Activated CD4-positive, alpha-beta T cell treated with anti-CD3 and anti-CD28 coated beads for 36 hours (primary cell): ENCODE data around the gene SLC38A11. TPM values are rescaled to one million over a fixed set of nuclear protein-coding genes. Genes with fewer than 3 reads are reported as not detected.
"Not testable (repeated sequence)": the region's sequence is repeated elsewhere in the genome, so short reads cannot be mapped to it uniquely, and the experiment has no call there.

Experiments
- ATAC-seq: fragments of 200-7000 bp; cut with Tn5 transposase; one replicate; pipeline ENCODE4 v1.10.0; 2021; ENCODE audit warnings: mild to moderate bottlenecking, moderate library complexity
- CTCF ChIA-PET: fragments of 350-600 bp; sonication (Branson Sonifier 250); formaldehyde crosslinking; loops from one replicate; lab custom pipeline; 2021; ENCODE audit warnings: antibody characterized with exemption; lab: Charles Lee
- POLR2A ChIA-PET: fragments of 350-600 bp; sonication (Branson Sonifier 250); formaldehyde crosslinking; loops from one replicate; lab custom pipeline; 2021; ENCODE audit warnings: antibody characterized with exemption, inconsistent platforms; lab: Charles Lee
- DNase-seq: peaks from one replicate; pipeline ENCODE4 v3.0.0-alpha.2; 2020
- H3K27ac Mint-ChIP-seq: one replicate; pipeline ENCODE4 v1.8.0; 2021; ENCODE audit warnings: mixed read lengths
- H3K27me3 Mint-ChIP-seq: one replicate; pipeline ENCODE4 v1.8.0; 2021; ENCODE audit warnings: mixed read lengths
- H3K36me3 Mint-ChIP-seq: one replicate; pipeline ENCODE4 v1.8.0; 2021; ENCODE audit warnings: low read depth, mixed read lengths
- H3K4me1 Mint-ChIP-seq: one replicate; pipeline ENCODE4 v1.8.0; 2021; ENCODE audit warnings: mixed read lengths
- H3K4me3 Mint-ChIP-seq: one replicate; pipeline ENCODE4 v1.8.0; 2021; ENCODE audit warnings: mild to moderate bottlenecking, moderate library complexity, mixed read lengths
- H3K9me3 Mint-ChIP-seq: one replicate; pipeline ENCODE4 v1.8.0; 2021; ENCODE audit warnings: low read depth, mixed read lengths
- intact Hi-C, 2 experiments: fragments of 100-400 bp; cut with DNase I in 1 of 2; cut with micrococcal nuclease in 1 of 2; formaldehyde crosslinking; loops; one replicate each; pipeline versions ENCODE4 v1.14.2 to v1.15.1; 2022 to 2024; cut with DNase I, micrococcal nuclease
- total RNA-seq, 2 experiments: library from RNA; stranded (reverse); gene quantifications; one replicate each; pipeline ENCODE4 v1.2.3, GENCODE V29; 2021

SLC38A11 gene, protein sequence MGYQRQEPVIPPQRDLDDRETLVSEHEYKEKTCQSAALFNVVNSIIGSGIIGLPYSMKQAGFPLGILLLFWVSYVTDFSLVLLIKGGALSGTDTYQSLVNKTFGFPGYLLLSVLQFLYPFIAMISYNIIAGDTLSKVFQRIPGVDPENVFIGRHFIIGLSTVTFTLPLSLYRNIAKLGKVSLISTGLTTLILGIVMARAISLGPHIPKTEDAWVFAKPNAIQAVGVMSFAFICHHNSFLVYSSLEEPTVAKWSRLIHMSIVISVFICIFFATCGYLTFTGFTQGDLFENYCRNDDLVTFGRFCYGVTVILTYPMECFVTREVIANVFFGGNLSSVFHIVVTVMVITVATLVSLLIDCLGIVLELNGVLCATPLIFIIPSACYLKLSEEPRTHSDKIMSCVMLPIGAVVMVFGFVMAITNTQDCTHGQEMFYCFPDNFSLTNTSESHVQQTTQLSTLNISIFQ
- not detected for total RNA-seq

DNA sequence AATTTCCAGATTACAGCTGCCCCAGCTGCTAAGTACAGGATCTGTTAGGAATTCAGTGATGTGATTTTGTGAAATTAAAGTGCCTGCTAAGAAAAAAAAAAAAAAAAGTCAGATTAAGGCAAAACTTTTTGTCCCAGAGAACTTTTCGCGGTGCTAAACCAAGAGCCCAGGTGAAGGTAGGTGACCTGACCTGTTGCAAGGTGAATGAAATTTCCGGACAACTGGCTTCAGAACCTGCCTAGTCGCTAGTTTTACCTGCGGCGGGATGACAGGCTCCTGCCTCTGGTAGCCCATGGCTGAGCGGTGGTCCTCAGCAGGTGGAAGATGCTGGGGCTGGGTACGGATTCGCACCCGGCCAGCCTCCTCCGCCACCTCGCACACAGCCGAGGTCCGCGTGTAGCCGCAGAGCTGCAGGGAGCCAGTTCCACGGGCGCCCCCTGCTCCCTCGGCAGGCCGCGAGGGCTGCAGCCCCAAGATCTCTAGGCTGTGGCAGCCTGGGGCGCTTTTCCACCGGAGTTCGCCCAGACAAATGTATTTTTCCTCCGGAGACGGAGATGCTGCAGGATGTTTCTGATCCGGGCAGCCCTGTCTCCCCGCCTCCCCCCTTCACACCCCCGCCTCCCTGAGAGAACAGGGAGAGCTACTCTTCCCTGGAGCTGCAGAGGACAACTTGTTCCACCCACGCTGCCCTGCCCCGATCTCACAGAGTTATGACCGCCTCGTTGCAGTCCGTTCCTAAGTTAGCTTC lies at the start of gene SLC38A11:
Gene SLC38A11 (minus strand): TSS at position 572 of the 748 bp plus-strand sequence. CDS start 278 bp downstream, at position 294.
- ATAC-seq, result no peak
- intact Hi-C loops, result no loop called here
- H3K27ac Mint-ChIP-seq, result no peak within 1 kb of the TSS
- POLR2A ChIA-PET, result no interaction called here
- no peaks in the 10 kb centered on the region for H3K9me3 Mint-ChIP-seq
- H3K27me3 Mint-ChIP-seq, result peaks cover 13% of the 10 kb centered on the region
- no peak for DNase-seq
- peaks cover 2% of the 10 kb centered on the region for H3K4me1 Mint-ChIP-seq
- CTCF ChIA-PET, result interaction anchor here (0.7 kb wide), 1 partner anchor 38 kb away, joined by 3 read pairs; no protein-coding TSS in a partner anchor
- H3K36me3 Mint-ChIP-seq, result no peaks in the 10 kb centered on the region
- no peak within 1 kb of the TSS for H3K4me3 Mint-ChIP-seq

DNA sequence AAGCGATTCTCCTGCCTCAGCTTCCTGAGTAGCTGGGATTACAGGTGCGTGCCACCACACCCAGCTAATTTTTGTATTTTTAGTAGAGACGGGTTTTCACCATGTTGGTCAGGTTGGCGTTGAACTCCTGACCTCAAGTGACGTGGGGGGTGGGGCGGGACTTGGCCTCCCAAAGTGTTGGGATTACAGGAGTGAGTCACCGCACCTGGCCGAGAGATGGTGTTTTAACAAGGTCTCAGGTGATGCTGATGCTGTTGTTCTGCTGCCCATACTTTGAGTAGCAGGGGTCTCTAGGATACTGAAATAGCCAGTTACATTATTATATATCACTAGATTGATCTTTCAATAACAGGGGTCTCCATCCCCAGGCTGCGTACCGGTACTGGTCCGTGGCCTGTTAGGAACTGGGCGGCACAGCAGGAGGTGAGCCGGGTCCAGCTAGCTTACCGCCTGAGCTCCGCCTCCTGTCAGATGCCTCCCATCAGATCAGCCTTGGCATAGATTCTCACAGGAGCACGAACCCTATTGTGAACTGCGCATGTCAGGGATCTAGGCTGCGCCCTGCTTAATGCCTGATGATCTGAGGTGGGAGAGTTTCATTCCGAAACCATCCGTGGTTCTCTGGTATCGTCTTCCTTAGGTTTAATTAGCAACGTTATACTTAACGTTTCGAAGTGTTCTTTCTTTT lies 48.3 kb upstream of the SLC38A11 start:
- no peak overlapping the region for H3K4me3 Mint-ChIP-seq
- H3K27ac Mint-ChIP-seq, result no peak overlapping the region
- H3K27me3 Mint-ChIP-seq, result peaks cover 2% of the 10 kb centered on the region
- H3K9me3 Mint-ChIP-seq, result no peaks in the 10 kb centered on the region
- no peaks in the 10 kb centered on the region for H3K4me1 Mint-ChIP-seq
- ChIA-PET POLR2A (no interaction called here), CTCF (interaction anchor here (1.0 to 1.2 kb wide), 2 partner anchors 11 to 14 kb away, joined by 3 to 4 read pairs; no protein-coding TSS in a partner anchor)
- DNase-seq, result no peak
- intact Hi-C loops, result no loop called here
- no peaks in the 10 kb centered on the region for H3K36me3 Mint-ChIP-seq
- ATAC-seq, result no peak

- Mint-ChIP-seq H3K4me3 (no peak overlapping the region), H3K27me3 (peaks cover 2% of the 10 kb centered on the region), H3K9me3 (no peaks in the 10 kb centered on the region), H3K27ac (no peak overlapping the region), H3K4me1 (no peaks in the 10 kb centered on the region), H3K36me3 (no peaks in the 10 kb centered on the region)
- ChIA-PET CTCF (interaction anchor here (1.0 to 1.4 kb wide), 3 partner anchors 11 to 13 kb away, joined by 3 to 5 read pairs (median 4); no protein-coding TSS in a partner anchor), POLR2A (no interaction called here)
- ATAC-seq (no peak), DNase-seq (no peak)
- intact Hi-C loops, result no loop called here
Observed at GRCh38 chr2:165002638-165003037, 47.3 kb upstream of the SLC38A11 start.

DNA sequence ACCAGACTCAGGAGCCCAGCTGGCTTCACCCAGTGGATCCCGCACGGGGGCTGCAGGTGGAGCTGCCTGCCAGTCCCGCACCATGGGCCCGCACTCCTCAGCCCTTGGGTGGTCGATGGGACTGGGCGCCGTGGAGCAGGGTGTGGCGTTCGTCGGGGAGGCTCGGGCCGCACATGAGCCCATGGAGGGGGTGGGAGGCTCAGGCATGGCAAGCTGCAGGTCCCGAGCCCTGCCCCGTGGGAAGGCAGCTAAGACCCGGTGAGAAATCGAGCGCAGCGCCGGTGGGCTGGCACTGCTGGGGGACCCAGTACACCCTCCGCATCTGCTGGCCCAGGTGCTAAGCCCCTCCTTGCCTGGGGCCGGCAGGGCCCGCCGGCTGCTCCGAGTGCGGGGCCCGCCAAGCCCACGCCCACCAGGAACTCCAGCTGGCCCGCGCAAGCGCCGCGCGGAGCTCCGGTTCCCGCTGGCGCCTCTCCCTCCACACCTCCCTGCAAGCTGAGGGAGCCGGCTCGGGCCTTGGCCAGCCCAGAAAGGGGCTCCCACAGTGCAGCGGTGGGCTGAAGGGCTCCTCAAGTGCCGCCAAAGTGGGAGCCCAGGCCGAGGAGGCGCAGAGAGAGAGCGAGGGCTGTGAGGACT lies 39.5 kb upstream of the SLC38A11 start:
- CTCF ChIA-PET, result interaction anchor here (3.3 kb wide), 1 partner anchor 22 kb away, joined by 12 read pairs; no protein-coding TSS in a partner anchor

GRCh38 chr2:164993287-164994016 lies 38.1 kb upstream of the SLC38A11 start:
- ChIA-PET POLR2A (no interaction called here), CTCF (interaction anchor here (0.6 to 3.3 kb wide), 8 partner anchors 23 to 1135 kb away, joined by 3 to 12 read pairs (median 4); partner anchors contain the start of genes SCN3A and SLC38A11)
- ATAC-seq, result peak; percentile 16
- H3K4me3 Mint-ChIP-seq, result no peak overlapping the region
- H3K27me3 Mint-ChIP-seq, result no peaks in the 10 kb centered on the region
- intact Hi-C loops, result loop anchor here in 1 of 2 experiments (1.0 to 2.0 kb wide), 2 partner anchors 211 to 300 kb away; partner anchors contain the start of gene SCN3A
- H3K4me1 Mint-ChIP-seq, result peaks cover 14% of the 10 kb centered on the region
- no peaks in the 10 kb centered on the region for H3K9me3 Mint-ChIP-seq
- no peak overlapping the region for H3K27ac Mint-ChIP-seq
- H3K36me3 Mint-ChIP-seq, result no peaks in the 10 kb centered on the region
- DNase-seq, result no peak

More for the DNA sequence above, 39.5 kb upstream of the SLC38A11 start:
- DNase-seq, H3K27ac Mint-ChIP-seq, H3K36me3 Mint-ChIP-seq, intact Hi-C loops, H3K27me3 Mint-ChIP-seq, POLR2A ChIA-PET, H3K9me3 Mint-ChIP-seq, H3K4me3 Mint-ChIP-seq, ATAC-seq: not testable (repeated sequence)
- peaks cover 10% of the 10 kb centered on the region for H3K4me1 Mint-ChIP-seq

DNA sequence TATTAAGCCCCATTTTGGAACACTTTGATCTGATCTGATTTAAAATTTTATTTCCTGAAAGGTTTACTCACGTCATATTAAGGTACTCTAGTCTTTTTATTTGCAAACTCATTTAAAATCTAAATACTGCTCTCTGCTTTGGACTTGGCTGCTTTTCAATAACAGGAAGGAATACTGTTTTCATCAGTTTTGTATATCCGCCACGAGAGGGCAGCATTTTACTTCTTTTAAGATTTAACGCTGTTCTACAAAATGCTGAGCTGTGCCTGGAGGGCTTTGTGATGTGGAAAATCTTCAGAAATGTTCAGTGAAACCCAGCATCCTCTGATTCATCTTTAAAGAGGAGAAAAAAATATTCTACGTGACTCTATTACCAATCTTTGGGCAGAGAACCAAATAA lies 37.5 kb upstream of the SLC38A11 start:
- Mint-ChIP-seq H3K4me1 (peaks cover 14% of the 10 kb centered on the region), H3K27me3 (no peaks in the 10 kb centered on the region)

DNA sequence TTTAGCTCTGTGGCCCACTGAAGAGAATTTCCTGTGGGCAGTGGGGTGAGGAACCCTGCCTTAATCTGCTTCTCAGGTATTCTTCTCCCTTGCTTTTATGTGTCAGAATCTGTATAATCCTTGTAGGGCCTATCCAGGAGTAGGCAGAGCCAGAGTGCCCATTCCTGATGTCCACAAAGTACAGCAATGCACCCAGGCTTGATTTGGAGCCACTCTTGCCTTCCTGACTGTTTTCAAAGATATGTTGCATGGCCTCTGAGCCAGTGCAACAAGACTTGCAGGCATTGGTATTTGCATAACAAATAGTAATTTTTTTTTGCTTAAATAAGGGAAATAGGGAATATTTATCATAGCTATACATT lies 36.7 kb upstream of the SLC38A11 start:
- H3K4me3 Mint-ChIP-seq, H3K36me3 Mint-ChIP-seq, H3K27me3 Mint-ChIP-seq, ATAC-seq, H3K27ac Mint-ChIP-seq, DNase-seq, H3K9me3 Mint-ChIP-seq, POLR2A ChIA-PET: not testable (repeated sequence)
- CTCF ChIA-PET, result interaction anchor here (1.1 to 3.3 kb wide), 3 partner anchors 11 to 212 kb away, joined by 4 to 12 read pairs (median 6); partner anchors contain the start of gene SCN3A
- intact Hi-C loops, result loop anchor here in 1 of 2 experiments (2.0 kb wide), 1 partner anchor 213 kb away; the partner anchor contains the start of gene SCN3A
- peaks cover 14% of the 10 kb centered on the region for H3K4me1 Mint-ChIP-seq

More for the DNA sequence above, 37.5 kb upstream of the SLC38A11 start:
- no peak overlapping the region for H3K27ac Mint-ChIP-seq
- no peaks in the 10 kb centered on the region for H3K9me3 Mint-ChIP-seq
- POLR2A ChIA-PET, result no interaction called here
- no peak overlapping the region for H3K4me3 Mint-ChIP-seq
- intact Hi-C loops, result loop anchor here in 1 of 2 experiments (1.0 to 2.0 kb wide), 2 partner anchors 212 to 300 kb away; partner anchors contain the start of gene SCN3A
- DNase-seq (peak; percentile 49), ATAC-seq (peak; percentile 58)
- no peaks in the 10 kb centered on the region for H3K36me3 Mint-ChIP-seq
- CTCF ChIA-PET, result interaction anchor here (0.6 to 3.3 kb wide), 9 partner anchors 11 to 1136 kb away, joined by 3 to 12 read pairs (median 4); partner anchors contain the start of genes SCN3A and SLC38A11

DNA sequence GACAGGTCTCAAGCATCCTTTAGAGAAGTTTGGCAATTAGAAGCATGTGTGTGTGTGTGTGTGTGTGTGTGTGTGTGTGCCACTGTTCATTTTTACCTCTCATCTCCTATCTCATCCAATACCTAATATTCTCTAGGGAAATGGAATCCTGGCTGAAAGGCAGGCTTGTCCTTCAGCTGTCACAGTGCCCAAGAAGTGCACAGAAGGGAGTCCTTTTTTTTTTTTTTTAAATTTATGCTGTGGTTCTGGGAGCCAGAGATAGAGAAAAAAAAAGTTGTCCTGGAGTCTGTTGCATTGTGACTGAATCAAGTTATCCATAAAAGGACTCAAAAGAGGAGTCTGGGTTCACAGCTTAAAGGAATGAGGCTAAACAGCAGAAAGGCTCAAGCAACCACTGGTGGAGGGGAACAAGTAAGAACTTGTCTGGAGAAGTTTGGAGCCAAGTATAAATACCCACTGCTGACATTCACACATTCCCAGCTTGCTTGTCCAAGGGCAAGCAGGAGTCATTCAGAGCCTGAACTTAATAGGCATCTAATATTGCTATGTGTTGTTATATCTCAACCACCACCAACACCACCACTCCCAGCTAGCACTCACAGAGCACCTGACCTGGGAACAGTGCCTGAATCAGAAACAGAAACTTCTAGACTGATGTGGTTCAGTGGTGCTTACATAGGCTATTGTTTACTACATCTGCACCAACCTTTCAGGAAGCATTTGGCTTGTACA lies 36.2 kb upstream of the SLC38A11 start:
- not testable (repeated sequence) for DNase-seq

GRCh38 chr2:164990953-164991352 lies 35.6 kb upstream of the SLC38A11 start:
- DNase-seq, CTCF ChIA-PET, POLR2A ChIA-PET, H3K9me3 Mint-ChIP-seq, H3K36me3 Mint-ChIP-seq, ATAC-seq, H3K27me3 Mint-ChIP-seq, H3K27ac Mint-ChIP-seq, intact Hi-C loops, H3K4me3 Mint-ChIP-seq: not testable (repeated sequence)
- H3K4me1 Mint-ChIP-seq, result peaks cover 14% of the 10 kb centered on the region

More for the DNA sequence above, 36.2 kb upstream of the SLC38A11 start:
- peak; percentile 33 for ATAC-seq
- POLR2A ChIA-PET, H3K4me3 Mint-ChIP-seq, H3K27ac Mint-ChIP-seq, H3K27me3 Mint-ChIP-seq, H3K36me3 Mint-ChIP-seq, H3K9me3 Mint-ChIP-seq: not testable (repeated sequence)
- intact Hi-C loops, result loop anchor here in 1 of 2 experiments (2.0 kb wide), 1 partner anchor 213 kb away; the partner anchor contains the start of gene SCN3A
- CTCF ChIA-PET, result interaction anchor here (1.1 to 3.3 kb wide), 3 partner anchors 12 to 212 kb away, joined by 4 to 12 read pairs (median 6); partner anchors contain the start of gene SCN3A
- H3K4me1 Mint-ChIP-seq, result peaks cover 14% of the 10 kb centered on the region
